ENCODE results near the gene PLP1. TPM values are rescaled to one million over a fixed set of nuclear protein-coding genes. Genes with fewer than 3 reads are reported as not detected.

The PLP1 gene
- total RNA-seq, 1 donor from 2014 or later = 11.8 TPM

- no peak for DNase-seq (ENCODE audit: low spot score in 2 of 2)
- FAIRE-seq = no peak
Measured at GRCh38 chrX:103823591-103823990, 47.0 kb downstream of the PLP1 start.

- DNase-seq (ENCODE audit: low spot score in 2 of 2) (no peak), FAIRE-seq (no peak)
Measured at GRCh38 chrX:103825881-103826280, 49.2 kb downstream of the PLP1 start.

GRCh38 chrX:103828529-103828928 is 51.9 kb downstream of the PLP1 start:
- FAIRE-seq (no peak), DNase-seq (ENCODE audit: low spot score in 2 of 2) (no peak)

GRCh38 chrX:103830848-103831247 is 54.2 kb downstream of the PLP1 start:
- DNase-seq (ENCODE audit: low spot score in 2 of 2) (peak in 1 of 2 donors; percentile 1), FAIRE-seq (no peak)

- FAIRE-seq (no peak), DNase-seq (ENCODE audit: low spot score in 2 of 2) (no peak)
Measured at GRCh38 chrX:103831342-103831802, 54.7 kb downstream of the PLP1 start.

- DNase-seq (ENCODE audit: low spot score in 2 of 2) = peak; percentile 63 to 69
- no peak for FAIRE-seq
Measured at GRCh38 chrX:103831803-103832544, 55.3 kb downstream of the PLP1 start, which contains the start of gene RAB9B. Gene RAB9B (minus strand): TSS chrX:103832257. CDS start chrX:103825784, 6,473 bp downstream.

- no peak for FAIRE-seq
Measured at GRCh38 chrX:103839404-103839803, 62.8 kb downstream of the PLP1 start.

More at GRCh38 chrX:103839404-103839803, 62.8 kb downstream of the PLP1 start:
- DNase-seq (ENCODE audit: low spot score in 2 of 2) = no peak

Other genes with a start within 250 kb of the PLP1 start
- gene TCEAL4, start 191.3 kb upstream of the PLP1 start, total RNA-seq = 54.2 TPM
- gene TCEAL3, start 168.9 kb upstream of the PLP1 start, total RNA-seq = 9.8 TPM
- gene TCEAL1, start 147.9 kb upstream of the PLP1 start, total RNA-seq = 57.5 TPM
- gene MORF4L2, start 90.1 kb upstream of the PLP1 start, total RNA-seq = 425 TPM
- not detected for gene TMEM31, start 65.9 kb upstream of the PLP1 start, total RNA-seq
- gene RAB9B, start 55.4 kb downstream of the PLP1 start, total RNA-seq = 48.9 TPM
- gene TMSB15B, start 185.8 kb downstream of the PLP1 start, total RNA-seq = 22.4 TPM
- gene H2BW1, start 236.9 kb downstream of the PLP1 start, total RNA-seq = not detected